ES-I3 (cell line): Measurements from ENCODE around the gene MEX3D.

Source experiments
- H3K36me3 ChIP-seq: 2 replicates; pipeline ENCODE4 v1.6.1; 2013; ENCODE audit warnings: mild to moderate bottlenecking, low read length, control low read depth, moderate library complexity; ENCODE audit not compliant: insufficient read depth
- H3K4me1 ChIP-seq: 2 replicates; pipeline ENCODE4 v1.6.1; 2013; ENCODE audit warnings: mild to moderate bottlenecking, control low read depth, low read length; ENCODE audit not compliant: insufficient read depth
- H3K9ac ChIP-seq: 2 replicates; pipeline ENCODE4 v1.6.1; 2013; ENCODE audit warnings: low read depth, mild to moderate bottlenecking, low read length, moderate library complexity
- H3K9me3 ChIP-seq: 2 replicates; pipeline ENCODE4 v1.6.1; 2013; ENCODE audit warnings: mild to moderate bottlenecking, low read length, moderate library complexity; ENCODE audit not compliant: control insufficient read depth, insufficient read depth

MEX3D gene

DNA sequence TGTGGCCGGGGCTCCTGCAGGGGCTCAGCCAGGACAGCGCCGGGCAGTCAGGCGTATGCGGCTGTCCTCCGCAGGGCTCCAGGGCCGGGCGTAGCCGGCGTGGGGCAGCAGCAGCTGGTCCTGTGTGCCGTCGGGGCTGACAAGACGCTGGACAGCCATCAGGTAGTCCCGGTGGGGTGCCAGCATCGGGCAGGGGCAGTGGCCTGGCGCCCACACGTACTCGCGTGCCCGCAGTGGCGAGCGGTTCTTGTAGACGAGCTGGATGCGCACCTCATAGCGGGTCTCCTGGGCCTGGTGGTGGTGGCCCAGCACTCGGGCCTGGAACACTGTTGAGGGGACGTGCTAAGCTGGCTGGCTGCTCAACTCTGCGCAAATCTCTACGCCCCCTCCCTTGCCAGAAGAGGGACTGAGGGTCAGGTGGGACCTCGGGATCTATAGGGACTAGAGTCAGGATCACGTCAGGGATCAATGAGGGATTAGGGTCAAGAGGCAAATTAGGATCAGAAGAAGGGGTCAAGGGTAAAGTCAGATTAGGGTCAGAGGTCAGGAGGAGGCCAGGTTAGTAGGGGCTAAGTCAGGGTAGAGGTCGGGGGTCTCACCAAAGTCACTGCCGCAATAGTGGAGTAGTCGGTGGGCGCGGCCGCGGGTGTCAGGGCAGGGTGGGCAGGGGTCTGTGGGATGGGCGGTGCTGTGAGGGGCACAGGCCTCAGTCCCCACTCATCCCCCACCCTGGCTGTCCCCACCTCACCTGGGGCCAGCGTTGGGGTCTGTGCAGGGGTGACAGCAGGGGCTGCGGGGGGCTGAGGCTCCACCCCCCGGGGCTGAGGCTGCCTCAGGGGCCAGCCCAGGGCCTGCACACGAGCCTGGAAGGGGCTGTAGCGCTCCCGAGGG is 61.9 kb downstream of the MEX3D start:
- Histone ChIP-seq H3K36me3 (no peaks in the 10 kb centered on the region), H3K9me3 (no peaks in the 10 kb centered on the region), H3K4me1 (peaks cover 4% of the 10 kb centered on the region; the same call in 1 of the 2 replicates), H3K9ac (no peak overlapping the region)

DNA sequence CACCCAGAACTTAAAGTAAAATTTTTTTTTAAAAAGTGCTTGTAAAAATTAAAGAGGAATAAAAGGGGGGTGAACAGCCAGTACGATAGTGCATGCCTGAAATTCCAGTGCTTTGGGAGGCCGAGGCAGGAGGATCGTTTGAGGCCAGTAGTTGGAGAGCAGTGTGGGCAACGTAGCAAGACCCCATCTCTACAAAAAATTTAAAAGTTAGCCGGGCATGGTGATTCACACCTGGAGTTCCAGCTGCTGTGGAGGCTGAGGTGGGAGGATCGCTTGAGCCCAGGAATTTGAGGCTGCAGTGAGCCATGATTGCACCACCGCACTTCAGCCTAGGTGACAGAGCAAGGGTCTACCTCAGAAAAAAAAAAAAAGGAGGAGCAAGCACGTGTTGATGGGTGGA is 63.1 kb downstream of the MEX3D start:
- Histone ChIP-seq H3K4me1 (peaks cover 4% of the 10 kb centered on the region; the same call in 1 of the 2 replicates), H3K9me3 (no peaks in the 10 kb centered on the region), H3K36me3 (no peaks in the 10 kb centered on the region), H3K9ac (no peak overlapping the region)
